HG02588 (cell line): ENCODE results near the gene TRAPPC8.
A peak's percentile ranks its signal among the peaks of the same experiment; 100 is the strongest.
"Not testable (repeated sequence)": the region's sequence is repeated elsewhere in the genome, so short reads cannot be mapped to it uniquely, and the experiment has no call there.

ENCODE experiments used
- ATAC-seq: cut with Tn5 transposase; IDR thresholded peaks from one replicate; pipeline ENCODE4 v1.9.1; 2021; ENCODE audit warnings: mild to moderate bottlenecking, moderate library complexity; ENCODE audit not compliant: unreplicated experiment

TRAPPC8 gene, protein sequence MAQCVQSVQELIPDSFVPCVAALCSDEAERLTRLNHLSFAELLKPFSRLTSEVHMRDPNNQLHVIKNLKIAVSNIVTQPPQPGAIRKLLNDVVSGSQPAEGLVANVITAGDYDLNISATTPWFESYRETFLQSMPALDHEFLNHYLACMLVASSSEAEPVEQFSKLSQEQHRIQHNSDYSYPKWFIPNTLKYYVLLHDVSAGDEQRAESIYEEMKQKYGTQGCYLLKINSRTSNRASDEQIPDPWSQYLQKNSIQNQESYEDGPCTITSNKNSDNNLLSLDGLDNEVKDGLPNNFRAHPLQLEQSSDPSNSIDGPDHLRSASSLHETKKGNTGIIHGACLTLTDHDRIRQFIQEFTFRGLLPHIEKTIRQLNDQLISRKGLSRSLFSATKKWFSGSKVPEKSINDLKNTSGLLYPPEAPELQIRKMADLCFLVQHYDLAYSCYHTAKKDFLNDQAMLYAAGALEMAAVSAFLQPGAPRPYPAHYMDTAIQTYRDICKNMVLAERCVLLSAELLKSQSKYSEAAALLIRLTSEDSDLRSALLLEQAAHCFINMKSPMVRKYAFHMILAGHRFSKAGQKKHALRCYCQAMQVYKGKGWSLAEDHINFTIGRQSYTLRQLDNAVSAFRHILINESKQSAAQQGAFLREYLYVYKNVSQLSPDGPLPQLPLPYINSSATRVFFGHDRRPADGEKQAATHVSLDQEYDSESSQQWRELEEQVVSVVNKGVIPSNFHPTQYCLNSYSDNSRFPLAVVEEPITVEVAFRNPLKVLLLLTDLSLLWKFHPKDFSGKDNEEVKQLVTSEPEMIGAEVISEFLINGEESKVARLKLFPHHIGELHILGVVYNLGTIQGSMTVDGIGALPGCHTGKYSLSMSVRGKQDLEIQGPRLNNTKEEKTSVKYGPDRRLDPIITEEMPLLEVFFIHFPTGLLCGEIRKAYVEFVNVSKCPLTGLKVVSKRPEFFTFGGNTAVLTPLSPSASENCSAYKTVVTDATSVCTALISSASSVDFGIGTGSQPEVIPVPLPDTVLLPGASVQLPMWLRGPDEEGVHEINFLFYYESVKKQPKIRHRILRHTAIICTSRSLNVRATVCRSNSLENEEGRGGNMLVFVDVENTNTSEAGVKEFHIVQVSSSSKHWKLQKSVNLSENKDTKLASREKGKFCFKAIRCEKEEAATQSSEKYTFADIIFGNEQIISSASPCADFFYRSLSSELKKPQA (N-terminal part only)

GRCh38 chr18:31942999-31943877 lies at the start of gene TRAPPC8:
Gene TRAPPC8 (minus strand): TSS chr18:31943128. CDS start chr18:31942764, 364 bp downstream.
- ATAC-seq: peak; percentile 81

DNA sequence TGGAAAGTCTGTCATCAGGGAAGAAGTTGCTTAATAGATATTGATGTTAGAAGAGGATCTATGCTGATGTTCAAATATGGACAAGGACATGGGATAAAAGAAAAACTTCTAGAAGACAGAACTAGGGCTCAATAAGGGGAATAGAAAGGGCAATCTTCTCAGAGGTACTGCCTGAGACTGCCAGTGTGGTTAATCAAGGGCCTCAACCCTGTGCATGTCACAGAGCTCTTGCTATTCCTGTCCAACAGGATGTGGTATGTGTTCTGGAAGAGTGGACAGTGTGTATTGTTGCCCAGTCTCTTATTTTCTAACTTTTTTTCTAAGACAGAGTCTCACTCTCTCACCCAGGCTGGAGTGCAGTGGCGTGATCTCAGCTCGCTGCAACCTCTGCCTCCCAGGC lies 47.9 kb upstream of the TRAPPC8 start:
- peak; percentile 92 for ATAC-seq

- ATAC-seq: no peak
Measured at GRCh38 chr18:31983976-31984375, 41.0 kb upstream of the TRAPPC8 start.

- no peak for ATAC-seq
Measured at GRCh38 chr18:31983020-31983419, 40.1 kb upstream of the TRAPPC8 start.

DNA sequence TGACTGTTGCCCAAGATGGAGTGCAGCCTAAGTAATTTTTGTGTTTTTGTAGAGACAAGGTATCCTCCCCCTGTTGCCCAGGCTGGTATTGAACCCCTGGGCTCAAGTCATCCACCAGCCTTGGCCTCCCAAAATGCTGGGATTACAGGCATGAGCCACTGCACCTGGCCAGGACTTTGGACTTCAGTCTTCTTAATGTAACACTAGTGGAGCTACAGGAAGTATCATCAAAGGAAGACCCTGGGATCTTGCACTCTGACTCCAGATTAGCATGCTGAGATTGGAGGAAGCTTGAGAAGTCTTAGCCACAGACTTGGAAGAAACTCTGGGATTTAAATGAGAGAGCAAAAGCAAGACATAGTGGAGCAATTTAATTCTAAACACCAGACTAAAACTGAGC lies 37.9 kb upstream of the TRAPPC8 start:
- no peak for ATAC-seq

DNA sequence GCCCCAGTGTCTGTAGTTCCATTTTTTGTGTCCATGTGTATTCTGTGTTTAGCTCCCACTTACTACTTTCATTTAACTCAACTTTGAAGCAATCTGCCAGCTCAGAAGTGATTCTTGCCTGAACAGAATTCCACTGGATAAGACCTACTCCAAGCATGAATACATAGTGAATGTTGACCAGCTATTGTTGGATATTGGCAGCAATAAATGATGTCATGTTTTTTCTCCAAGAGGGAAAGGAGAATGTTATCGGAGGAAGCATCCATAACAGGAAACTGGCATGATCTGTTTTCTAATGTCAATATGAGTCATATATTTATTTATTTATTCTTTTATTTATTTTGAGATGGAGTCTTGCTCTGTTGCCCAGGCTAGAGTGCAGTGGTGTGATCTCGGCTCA lies 36.8 kb upstream of the TRAPPC8 start:
- no peak for ATAC-seq

GRCh38 chr18:31978616-31979015 lies 35.7 kb upstream of the TRAPPC8 start:
- ATAC-seq: no peak

DNA sequence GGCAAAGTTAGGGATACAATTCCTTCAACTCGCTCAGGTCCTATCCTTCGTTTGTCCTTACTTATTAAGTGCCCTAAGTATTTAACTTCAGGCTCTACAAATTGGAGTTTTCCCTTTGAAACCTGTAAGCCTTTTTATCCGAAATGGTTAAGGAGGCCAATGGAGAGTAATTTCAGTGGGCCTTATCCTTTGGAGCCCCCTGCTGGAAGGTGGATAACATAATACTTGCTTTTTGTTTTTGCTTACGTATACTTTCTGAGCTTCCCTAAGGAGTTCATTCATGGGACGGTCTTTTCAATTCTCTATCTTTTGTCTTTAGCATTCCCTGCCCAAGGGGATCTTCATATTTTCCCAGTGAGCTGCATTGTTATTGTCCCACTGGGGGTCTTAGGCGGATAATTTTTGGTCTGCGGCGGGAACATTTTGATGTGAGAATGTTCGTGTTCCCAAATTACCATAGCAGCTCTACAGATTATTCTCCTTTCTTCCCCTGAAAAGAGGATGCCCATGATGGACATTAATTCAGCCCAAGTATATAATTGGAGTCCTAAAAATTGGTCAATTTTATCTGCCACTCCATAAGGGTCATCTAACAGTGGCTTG lies 34.4 kb upstream of the TRAPPC8 start:
- no peak for ATAC-seq

- no peak for ATAC-seq
Measured at GRCh38 chr18:31976242-31976641, 33.3 kb upstream of the TRAPPC8 start.

- no peak for ATAC-seq
Measured at GRCh38 chr18:31973929-31974546, 31.1 kb upstream of the TRAPPC8 start.

GRCh38 chr18:31970617-31971016 lies 27.7 kb upstream of the TRAPPC8 start:
- ATAC-seq: no peak

GRCh38 chr18:31965316-31965970 lies 22.5 kb upstream of the TRAPPC8 start:
- no peak for ATAC-seq

GRCh38 chr18:31957728-31958127 lies 14.8 kb upstream of the TRAPPC8 start:
- ATAC-seq: no peak

GRCh38 chr18:31954349-31954748 lies 11.4 kb upstream of the TRAPPC8 start:
- no peak for ATAC-seq

DNA sequence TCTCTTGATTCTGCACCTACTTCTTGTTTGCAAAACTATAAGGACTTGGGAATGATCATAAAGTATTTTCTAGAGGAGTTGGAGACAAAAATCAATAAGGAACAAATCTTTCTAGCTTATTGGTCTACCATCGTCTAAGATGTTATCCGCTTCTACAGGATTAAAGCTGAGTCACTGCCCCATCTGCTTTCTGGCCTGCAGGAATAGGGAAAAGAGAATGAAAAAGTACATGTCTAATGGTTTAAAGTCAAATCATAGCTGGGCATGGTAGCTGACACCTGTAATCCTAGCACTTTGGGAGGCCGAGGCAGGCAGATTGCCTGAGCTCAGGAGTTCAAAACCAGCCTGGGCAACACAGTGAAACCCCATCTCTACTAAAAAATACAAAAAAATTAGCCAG lies 10.8 kb upstream of the TRAPPC8 start:
- not testable (repeated sequence) for ATAC-seq

DNA sequence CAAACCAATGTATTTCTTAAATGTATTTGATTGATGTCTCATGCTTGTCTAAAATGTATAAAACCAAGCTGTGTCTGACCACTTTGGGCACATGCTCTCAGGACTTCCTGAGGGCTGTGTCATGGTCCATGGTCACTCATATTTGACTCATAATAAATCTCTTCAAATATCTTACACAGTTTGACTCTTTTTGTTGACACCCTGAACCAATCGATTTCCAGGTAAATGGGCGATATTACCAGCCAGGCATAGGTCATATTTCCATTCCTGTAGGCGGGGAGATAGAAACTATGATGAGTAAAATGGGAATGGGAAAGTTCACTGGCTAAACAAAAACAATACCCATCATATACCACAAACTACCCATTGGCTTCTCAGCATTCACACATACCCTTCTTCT lies 9.3 kb upstream of the TRAPPC8 start:
- ATAC-seq: no peak

- no peak for ATAC-seq
Measured at GRCh38 chr18:31950583-31950982, 7.7 kb upstream of the TRAPPC8 start.

- not testable (repeated sequence) for ATAC-seq
Measured at GRCh38 chr18:31948349-31948748, 5.4 kb upstream of the TRAPPC8 start.
